ENCODE data around the gene PVRIG. TPM values are rescaled to one million over a fixed set of nuclear protein-coding genes. Genes with fewer than 3 reads are reported as not detected.
A peak's percentile ranks its signal among the peaks of the same experiment; 100 is the strongest.
"Not testable (repeated sequence)": the region's sequence is repeated elsewhere in the genome, so short reads cannot be mapped to it uniquely, and the experiment has no call there.

The PVRIG gene
- total and polyA plus RNA-seq, 4 donors = 0.41 to 1.6 (median 0.67) TPM

DNA sequence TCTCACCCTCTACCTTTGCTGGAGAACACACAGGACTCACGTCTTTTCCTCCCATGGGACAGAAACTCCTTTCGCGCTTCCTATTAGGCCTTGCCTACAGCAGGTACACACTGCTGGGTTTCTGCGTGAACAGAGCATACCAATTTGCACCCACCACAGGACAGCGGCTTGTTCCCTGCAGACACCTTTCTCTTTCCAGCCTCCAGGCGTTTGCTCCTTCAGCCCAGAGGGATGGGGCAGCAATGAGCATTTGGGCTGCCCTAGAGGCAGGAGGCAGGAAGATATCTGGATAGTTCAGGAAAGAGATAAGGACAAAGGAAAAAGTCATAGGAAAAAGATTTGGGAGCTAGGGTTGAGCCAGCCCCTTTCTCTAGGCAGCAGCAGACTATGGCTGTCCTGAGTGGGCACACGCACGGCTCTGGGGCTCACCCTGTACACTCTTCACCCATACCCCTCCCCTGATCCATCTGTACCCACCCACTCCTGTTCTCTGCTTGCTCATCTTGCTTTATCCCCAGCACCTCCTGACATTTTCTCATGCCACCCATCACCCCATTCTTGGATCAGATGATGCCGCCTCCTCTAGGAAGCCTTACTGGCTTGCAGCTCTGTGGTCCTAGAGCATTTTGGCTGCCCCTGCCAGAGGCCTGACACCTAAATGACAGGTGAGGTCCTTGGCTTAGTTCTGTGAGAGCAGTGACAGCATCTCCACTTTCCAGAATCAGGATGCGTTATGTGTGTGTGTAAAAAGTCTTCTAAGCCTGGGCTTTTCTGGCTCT is 47.0 kb downstream of the PVRIG start:
- TF ChIP-seq, protein P1, sequence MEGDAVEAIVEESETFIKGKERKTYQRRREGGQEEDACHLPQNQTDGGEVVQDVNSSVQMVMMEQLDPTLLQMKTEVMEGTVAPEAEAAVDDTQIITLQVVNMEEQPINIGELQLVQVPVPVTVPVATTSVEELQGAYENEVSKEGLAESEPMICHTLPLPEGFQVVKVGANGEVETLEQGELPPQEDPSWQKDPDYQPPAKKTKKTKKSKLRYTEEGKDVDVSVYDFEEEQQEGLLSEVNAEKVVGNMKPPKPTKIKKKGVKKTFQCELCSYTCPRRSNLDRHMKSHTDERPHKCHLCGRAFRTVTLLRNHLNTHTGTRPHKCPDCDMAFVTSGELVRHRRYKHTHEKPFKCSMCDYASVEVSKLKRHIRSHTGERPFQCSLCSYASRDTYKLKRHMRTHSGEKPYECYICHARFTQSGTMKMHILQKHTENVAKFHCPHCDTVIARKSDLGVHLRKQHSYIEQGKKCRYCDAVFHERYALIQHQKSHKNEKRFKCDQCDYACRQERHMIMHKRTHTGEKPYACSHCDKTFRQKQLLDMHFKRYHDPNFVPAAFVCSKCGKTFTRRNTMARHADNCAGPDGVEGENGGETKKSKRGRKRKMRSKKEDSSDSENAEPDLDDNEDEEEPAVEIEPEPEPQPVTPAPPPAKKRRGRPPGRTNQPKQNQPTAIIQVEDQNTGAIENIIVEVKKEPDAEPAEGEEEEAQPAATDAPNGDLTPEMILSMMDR (IDR thresholded peaks at IDR 0.05; ENCODE audit: control extremely low read depth, extremely low read depth) = no peak
- H3K4me3 ChIP-seq = no peak overlapping the region
- H3K27ac ChIP-seq (ENCODE audit: low read depth in 1 of 2, low read length in 1 of 2) = no peak overlapping the region
- WGBS, 2 donors = 89 to 96% methylated on average over 10 of the region's 10 CpGs
- peaks cover 0 to 14% (median 3%) of the 10 kb centered on the region in 5 donors for H3K4me1 ChIP-seq (ENCODE audit: control insufficient read depth in 5 of 5, insufficient read depth in 5 of 5, low read length in 5 of 5)
- H3K27me3 ChIP-seq (ENCODE audit: control insufficient read depth in 3 of 3, insufficient read depth in 3 of 3, low read length in 2 of 3) = no peaks in the 10 kb centered on the region
- no peaks in the 10 kb centered on the region for H3K9me3 ChIP-seq (ENCODE audit: control insufficient read depth in 4 of 4, insufficient read depth in 3 of 4, low read length in 3 of 4)
- ATAC-seq (ENCODE audit: insufficient read depth, low FRiP score) = no peak
- no peaks in the 10 kb centered on the region for H3K36me3 ChIP-seq (ENCODE audit: control insufficient read depth in 4 of 4, insufficient read depth in 4 of 4, low read length in 4 of 4)
- H3K9ac ChIP-seq (ENCODE audit: insufficient read depth in 1 of 2, low read length in 2 of 2) = no peak overlapping the region
- DNase-seq = no peak

- WGBS, 2 donors = 93 to 96% methylated on average over 6 of the region's 6 CpGs
- Histone ChIP-seq H3K36me3 (ENCODE audit: control insufficient read depth in 4 of 4, insufficient read depth in 4 of 4, low read length in 4 of 4) (no peaks in the 10 kb centered on the region), H3K27ac (ENCODE audit: low read depth in 1 of 2, low read length in 1 of 2) (no peak overlapping the region), H3K9me3 (ENCODE audit: control insufficient read depth in 4 of 4, insufficient read depth in 3 of 4, low read length in 3 of 4) (no peaks in the 10 kb centered on the region), H3K4me1 (ENCODE audit: control insufficient read depth in 5 of 5, insufficient read depth in 5 of 5, low read length in 5 of 5) (peaks cover 0 to 14% (median 3%) of the 10 kb centered on the region in 5 donors), H3K4me3 (no peak overlapping the region), H3K9ac (ENCODE audit: insufficient read depth in 1 of 2, low read length in 2 of 2) (no peak overlapping the region), H3K27me3 (ENCODE audit: control insufficient read depth in 3 of 3, insufficient read depth in 3 of 3, low read length in 2 of 3) (no peaks in the 10 kb centered on the region)
- ATAC-seq (ENCODE audit: insufficient read depth, low FRiP score) (no peak), DNase-seq (no peak)
- TF ChIP-seq, protein P1 (IDR thresholded peaks at IDR 0.05; ENCODE audit: control extremely low read depth, extremely low read depth) = no peak
Measured at GRCh38 chr7:100267648-100268047, 47.9 kb downstream of the PVRIG start.

GRCh38 chr7:100268882-100269281 is 49.1 kb downstream of the PVRIG start:
- DNase-seq; H3K27ac ChIP-seq (ENCODE audit: low read depth in 1 of 2, low read length in 1 of 2); H3K4me3 ChIP-seq; H3K36me3 ChIP-seq (ENCODE audit: control insufficient read depth in 4 of 4, insufficient read depth in 4 of 4, low read length in 4 of 4); H3K9ac ChIP-seq (ENCODE audit: insufficient read depth in 1 of 2, low read length in 2 of 2); H3K9me3 ChIP-seq (ENCODE audit: control insufficient read depth in 4 of 4, insufficient read depth in 3 of 4, low read length in 3 of 4); H3K27me3 ChIP-seq (ENCODE audit: control insufficient read depth in 3 of 3, insufficient read depth in 3 of 3, low read length in 2 of 3); ATAC-seq (ENCODE audit: insufficient read depth, low FRiP score): not testable (repeated sequence)
- 89 to 95% methylated on average over 11 of the region's 11 CpGs for whole genome bisulfite sequencing, 2 donors
- H3K4me1 ChIP-seq (ENCODE audit: control insufficient read depth in 5 of 5, insufficient read depth in 5 of 5, low read length in 5 of 5) = peaks cover 0 to 14% (median 3%) of the 10 kb centered on the region in 5 donors

- not testable (repeated sequence) for H3K9ac ChIP-seq (ENCODE audit: insufficient read depth in 1 of 2, low read length in 2 of 2); ATAC-seq (ENCODE audit: insufficient read depth, low FRiP score)
Measured at GRCh38 chr7:100269306-100270045, 49.7 kb downstream of the PVRIG start.

DNA sequence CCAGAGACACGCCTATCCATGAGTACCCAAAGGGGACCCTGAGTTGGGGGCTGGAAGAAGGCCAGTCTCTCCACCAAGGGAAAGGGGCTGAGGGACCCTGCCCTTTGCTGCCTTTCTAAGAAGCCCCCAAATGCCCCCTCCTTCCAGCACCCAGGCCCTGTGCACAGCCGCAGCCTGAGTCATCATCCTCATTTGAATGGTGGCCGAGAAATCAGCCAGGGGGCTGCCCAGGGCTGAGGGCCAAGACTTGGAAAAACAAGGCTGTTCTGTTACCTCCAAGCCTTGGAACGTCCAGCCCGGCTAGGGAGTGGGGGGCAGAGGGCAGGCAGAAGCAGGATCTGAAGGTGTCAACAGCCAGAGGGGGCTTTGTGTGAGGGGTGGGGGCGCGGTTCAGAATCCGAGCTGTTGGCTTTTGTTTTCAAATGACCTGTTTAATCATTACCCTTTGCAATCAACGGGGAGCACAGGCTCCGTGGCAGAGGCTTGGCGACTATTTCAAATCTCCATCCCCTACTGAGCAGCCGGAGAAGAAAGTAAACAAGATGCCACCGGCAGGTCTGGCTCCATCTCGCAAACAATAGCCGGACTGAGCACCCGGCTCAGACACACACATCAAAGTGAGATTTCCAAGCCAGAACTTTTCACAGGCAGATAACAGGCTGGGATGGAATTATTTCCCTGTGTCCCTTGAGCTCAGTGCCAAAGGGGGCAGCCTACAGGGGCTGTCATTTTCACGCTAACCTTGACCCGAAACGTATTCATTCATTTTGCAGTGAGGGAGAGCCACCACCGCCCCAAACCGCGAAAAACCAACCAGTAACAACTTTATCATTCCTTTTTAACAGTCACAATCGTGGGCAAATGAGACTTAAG is 50.5 kb downstream of the PVRIG start:
- not testable (repeated sequence) for H3K27me3 ChIP-seq (ENCODE audit: control insufficient read depth in 3 of 3, insufficient read depth in 3 of 3, low read length in 2 of 3); H3K36me3 ChIP-seq (ENCODE audit: control insufficient read depth in 4 of 4, insufficient read depth in 4 of 4, low read length in 4 of 4); H3K27ac ChIP-seq (ENCODE audit: low read depth in 1 of 2, low read length in 1 of 2); H3K9me3 ChIP-seq (ENCODE audit: control insufficient read depth in 4 of 4, insufficient read depth in 3 of 4, low read length in 3 of 4); H3K4me3 ChIP-seq; H3K9ac ChIP-seq (ENCODE audit: insufficient read depth in 1 of 2, low read length in 2 of 2); ATAC-seq (ENCODE audit: insufficient read depth, low FRiP score)
- H3K4me1 ChIP-seq (ENCODE audit: control insufficient read depth in 5 of 5, insufficient read depth in 5 of 5, low read length in 5 of 5) = peaks cover 0 to 14% (median 0%) of the 10 kb centered on the region in 5 donors
- peak; percentile 21 to 52 (median 38) for DNase-seq
- WGBS, 2 donors = 37 to 57% methylated on average over 15 to 16 of the region's 23 CpGs

More at GRCh38 chr7:100269306-100270045, 49.7 kb downstream of the PVRIG start:
- H3K36me3 ChIP-seq (ENCODE audit: control insufficient read depth in 4 of 4, insufficient read depth in 4 of 4, low read length in 4 of 4); H3K27ac ChIP-seq (ENCODE audit: low read depth in 1 of 2, low read length in 1 of 2); H3K9me3 ChIP-seq (ENCODE audit: control insufficient read depth in 4 of 4, insufficient read depth in 3 of 4, low read length in 3 of 4); H3K27me3 ChIP-seq (ENCODE audit: control insufficient read depth in 3 of 3, insufficient read depth in 3 of 3, low read length in 2 of 3); H3K4me3 ChIP-seq; DNase-seq: not testable (repeated sequence)
- 92 to 95% methylated on average over 14 of the region's 14 CpGs for WGBS, 2 donors
- H3K4me1 ChIP-seq (ENCODE audit: control insufficient read depth in 5 of 5, insufficient read depth in 5 of 5, low read length in 5 of 5) = peaks cover 0 to 14% (median 1%) of the 10 kb centered on the region in 5 donors
